Tibial artery (tissue), 4 donors: ENCODE data around the gene SDR9C7.

Experiments
- DNase-seq, 2 donors: peaks; one replicate each; pipeline ENCODE4 v3.0.0-alpha.2; 2019
- H3K27ac ChIP-seq, 2 donors: fragments of 200-600 bp; sonication (generic) in 1 of 2; 1 replicate in 1 of 2; 2 replicates in 1 of 2; pipeline ENCODE4 v1.5.1; 2018 to 2019; ENCODE audit warnings: mild to moderate bottlenecking in 1 of 2
- H3K27me3 ChIP-seq, 2 donors: fragments of 200-600 bp; sonication (generic) in 1 of 2; one replicate each; pipeline versions ENCODE4 v1.5.1 to v1.6.0; 2016 to 2019
- H3K36me3 ChIP-seq, 3 donors: fragments of 200-600 bp; sonication (generic) in 2 of 3; one replicate each; pipeline ENCODE4 v1.5.1; 2016 to 2019; ENCODE audit warnings: mild to moderate bottlenecking in 2 of 3
- H3K4me1 ChIP-seq, 4 donors: fragments of 200-600 bp; sonication (generic) in 2 of 4; 1 replicate in 3 of 4; 2 replicates in 1 of 4; pipeline ENCODE4 v1.5.1; 2016 to 2019
- H3K4me3 ChIP-seq, 2 donors: fragments of 200-600 bp; sonication (generic) in 1 of 2; 1 replicate in 1 of 2; 2 replicates in 1 of 2; pipeline ENCODE4 v1.5.1; 2018 to 2019; ENCODE audit warnings: mild to moderate bottlenecking in 2 of 2
- H3K9me3 ChIP-seq, 3 donors: fragments of 200-600 bp; sonication (generic) in 1 of 3; one replicate each; pipeline ENCODE4 v1.5.1; 2016 to 2019
- CTCF ChIP-seq, 2 experiments: fragments of 200-600 bp in 1 of 2; fragments of 450-650 bp in 1 of 2; IDR thresholded peaks; one replicate each; pipeline ENCODE4 v1.5.1; 2017 to 2019; ENCODE audit warnings: antibody characterized with exemption in 2 of 2, mild to moderate bottlenecking in 1 of 2, moderate library complexity in 1 of 2
- intact Hi-C: fragments of 100-400 bp; cut with DNase I; formaldehyde crosslinking; loops from one replicate; pipeline ENCODE4 v1.15.0; 2023; ENCODE audit warnings: low total_unique reads

SDR9C7 gene

GRCh38 chr12:56932146-56932545 is 2.1 kb downstream of the SDR9C7 start:
- TF ChIP-seq CTCF (IDR thresholded peaks at IDR 0.05): no peak
- H3K4me3 ChIP-seq: no peak overlapping the region
- H3K36me3 ChIP-seq: no peaks in the 10 kb centered on the region
- DNase-seq: no peak
- H3K9me3 ChIP-seq: no peaks in the 10 kb centered on the region
- no peaks in the 10 kb centered on the region for H3K27me3 ChIP-seq
- no peaks in the 10 kb centered on the region for H3K4me1 ChIP-seq
- intact Hi-C loops: no loop called here
- no peak overlapping the region for H3K27ac ChIP-seq

GRCh38 chr12:56931474-56931978 is 2.7 kb downstream of the SDR9C7 start:
- H3K27ac ChIP-seq: no peak overlapping the region
- H3K4me1 ChIP-seq: no peaks in the 10 kb centered on the region
- H3K4me3 ChIP-seq: no peak overlapping the region
- DNase-seq: no peak
- intact Hi-C loops: no loop called here
- H3K36me3 ChIP-seq: no peaks in the 10 kb centered on the region
- no peaks in the 10 kb centered on the region for H3K27me3 ChIP-seq
- H3K9me3 ChIP-seq: no peaks in the 10 kb centered on the region
- no peak for TF ChIP-seq CTCF (IDR thresholded peaks at IDR 0.05)

- H3K27ac ChIP-seq: no peak overlapping the region
- no peaks in the 10 kb centered on the region for H3K4me1 ChIP-seq
- H3K27me3 ChIP-seq: no peaks in the 10 kb centered on the region
- H3K9me3 ChIP-seq: no peaks in the 10 kb centered on the region
- H3K36me3 ChIP-seq: no peaks in the 10 kb centered on the region
- intact Hi-C loops: no loop called here
- H3K4me3 ChIP-seq: no peak overlapping the region
- DNase-seq: no peak
- no peak for TF ChIP-seq CTCF (IDR thresholded peaks at IDR 0.05)
Measured at GRCh38 chr12:56930241-56930640, 4.0 kb downstream of the SDR9C7 start.

GRCh38 chr12:56929780-56930179 is 4.4 kb downstream of the SDR9C7 start:
- H3K4me3 ChIP-seq: no peak overlapping the region
- intact Hi-C loops: no loop called here
- no peak for TF ChIP-seq CTCF (IDR thresholded peaks at IDR 0.05)
- no peak for DNase-seq
- H3K36me3 ChIP-seq: no peaks in the 10 kb centered on the region
- H3K9me3 ChIP-seq: no peaks in the 10 kb centered on the region
- no peak overlapping the region for H3K27ac ChIP-seq
- H3K27me3 ChIP-seq: no peaks in the 10 kb centered on the region
- no peaks in the 10 kb centered on the region for H3K4me1 ChIP-seq

GRCh38 chr12:56928262-56928661 is 5.9 kb downstream of the SDR9C7 start:
- no peak overlapping the region for H3K4me3 ChIP-seq
- intact Hi-C loops: no loop called here
- H3K36me3 ChIP-seq: no peaks in the 10 kb centered on the region
- no peaks in the 10 kb centered on the region for H3K4me1 ChIP-seq
- no peak for TF ChIP-seq CTCF (IDR thresholded peaks at IDR 0.05)
- no peaks in the 10 kb centered on the region for H3K9me3 ChIP-seq
- no peak overlapping the region for H3K27ac ChIP-seq
- no peak for DNase-seq
- H3K27me3 ChIP-seq: no peaks in the 10 kb centered on the region

- Histone ChIP-seq H3K36me3 (no peaks in the 10 kb centered on the region), H3K27ac (no peak overlapping the region), H3K27me3 (no peaks in the 10 kb centered on the region), H3K4me1 (no peaks in the 10 kb centered on the region), H3K9me3 (no peaks in the 10 kb centered on the region), H3K4me3 (no peak overlapping the region)
- intact Hi-C loops: no loop called here
- no peak for TF ChIP-seq CTCF (IDR thresholded peaks at IDR 0.05)
- DNase-seq: no peak
Measured at GRCh38 chr12:56927281-56927680, 6.9 kb downstream of the SDR9C7 start.
